Measurements from ENCODE around the gene AKIRIN2.

DNA sequence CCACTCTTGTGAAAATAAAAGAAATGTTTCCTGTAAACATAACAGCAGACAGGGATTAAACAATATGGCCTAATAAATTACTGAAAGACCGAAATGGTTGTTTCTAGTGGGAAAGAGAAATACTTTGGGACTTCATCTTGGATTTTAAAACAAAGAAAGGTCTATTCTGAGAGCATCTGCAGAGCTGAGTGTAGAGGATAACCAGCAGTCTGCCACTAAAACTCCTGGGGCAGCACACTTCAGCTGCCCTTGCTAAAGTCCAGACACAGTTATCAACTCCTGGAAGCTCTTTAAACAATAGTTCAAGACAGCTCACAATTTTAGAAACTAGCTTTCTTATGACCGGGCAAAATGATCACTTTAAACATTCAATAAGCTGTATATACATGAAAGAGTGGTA lies 38.6 kb downstream of the AKIRIN2 start:
- TF ChIP-seq POLR2A (IDR thresholded peaks at IDR 0.05; ENCODE audit: low read length) (no peak), GATA1 (IDR thresholded peaks at IDR 0.05; ENCODE audit: low read depth, low read length) (no peak)
